Smooth muscle cell (in vitro differentiated cells): ENCODE results near the gene CD1E. TPM values are rescaled to one million over a fixed set of nuclear protein-coding genes. Genes with fewer than 3 reads are reported as not detected.

Source experiments
- DNase-seq: peaks from one replicate; lab custom pipeline; 2025; ENCODE audit not compliant: unreplicated experiment; lab: John Stamatoyannopoulos, UW
- H2AFZ ChIP-seq: fragments of 200-600 bp; sonication (generic); 2 replicates; pipeline ENCODE4 v1.6.0; 2016; ENCODE audit warnings: antibody characterized with exemption, low read depth, mild to moderate bottlenecking
- H3F3A ChIP-seq: fragments of 200-600 bp; sonication (generic); 2 replicates; pipeline ENCODE4 v1.6.0; 2017; ENCODE audit warnings: antibody characterized with exemption, low read depth
- H3K27ac ChIP-seq: fragments of 200-600 bp; sonication (generic); 2 replicates; pipeline ENCODE4 v1.5.1; 2016; ENCODE audit warnings: low read depth, mild to moderate bottlenecking
- H3K27me3 ChIP-seq: fragments of 200-600 bp; sonication (generic); 2 replicates; pipeline ENCODE4 v1.6.1; 2016; ENCODE audit warnings: low read depth, mild to moderate bottlenecking
- H3K36me3 ChIP-seq: fragments of 200-600 bp; sonication (generic); 2 replicates; pipeline ENCODE4 v1.5.1; 2016; ENCODE audit warnings: low read depth
- H3K4me1 ChIP-seq: fragments of 200-600 bp; sonication (generic); 2 replicates; pipeline ENCODE4 v1.5.1; 2016; ENCODE audit warnings: low read depth
- H3K4me2 ChIP-seq: fragments of 200-600 bp; sonication (generic); 2 replicates; pipeline ENCODE4 v1.6.0; 2016; ENCODE audit warnings: mild to moderate bottlenecking
- H3K4me3 ChIP-seq: fragments of 200-600 bp; sonication (generic); 2 replicates; pipeline ENCODE4 v1.5.1; 2016; ENCODE audit warnings: mild to moderate bottlenecking
- H3K79me2 ChIP-seq: fragments of 200-600 bp; sonication (generic); 2 replicates; pipeline ENCODE4 v1.6.0; 2016; ENCODE audit warnings: low read depth, mild to moderate bottlenecking
- H3K9ac ChIP-seq: fragments of 200-600 bp; sonication (generic); 2 replicates; pipeline ENCODE4 v1.6.0; 2016; ENCODE audit warnings: low read depth
- H3K9me3 ChIP-seq: fragments of 200-600 bp; sonication (generic); replicated peaks from 2 replicates; pipeline ENCODE4 v1.5.1; 2016; ENCODE audit warnings: low read depth
- H4K20me1 ChIP-seq: fragments of 200-600 bp; sonication (generic); 2 replicates; pipeline ENCODE4 v1.6.0; 2016; ENCODE audit warnings: low read depth
- CTCF ChIP-seq: fragments of 200-600 bp; sonication (generic); IDR thresholded peaks from 2 replicates; pipeline ENCODE4 v1.5.1; 2017; ENCODE audit warnings: borderline replicate concordance, mild to moderate bottlenecking, antibody characterized with exemption; ENCODE audit not compliant: insufficient read depth, poor library complexity, severe bottlenecking
- WGBS: methylation state at CpG from one replicate; pipeline ENCODE4 v1.1.7; 2016; ENCODE audit warnings: low lambda C conversion rate; 5-methylcytosine and 5-hydroxymethylcytosine counted together
- polyA plus RNA-seq: library from polyadenylated mRNA; unstranded; fragments of >200 nt; fragmentation: Nextera tagmentation; extraction: Ambion mirVana; gene quantifications from 2 replicates; pipeline ENCODE4 v1.2.1, GENCODE V29; 2016
- total RNA-seq: library from RNA; depleted of rRNA; stranded (reverse); fragments of >200 nt; gene quantifications from 2 replicates; pipeline ENCODE4 v1.2.3, GENCODE V29; 2014

Gene CD1E
- total and polyA plus RNA-seq, 2 experiments from 2014 or later, result not detected

DNA sequence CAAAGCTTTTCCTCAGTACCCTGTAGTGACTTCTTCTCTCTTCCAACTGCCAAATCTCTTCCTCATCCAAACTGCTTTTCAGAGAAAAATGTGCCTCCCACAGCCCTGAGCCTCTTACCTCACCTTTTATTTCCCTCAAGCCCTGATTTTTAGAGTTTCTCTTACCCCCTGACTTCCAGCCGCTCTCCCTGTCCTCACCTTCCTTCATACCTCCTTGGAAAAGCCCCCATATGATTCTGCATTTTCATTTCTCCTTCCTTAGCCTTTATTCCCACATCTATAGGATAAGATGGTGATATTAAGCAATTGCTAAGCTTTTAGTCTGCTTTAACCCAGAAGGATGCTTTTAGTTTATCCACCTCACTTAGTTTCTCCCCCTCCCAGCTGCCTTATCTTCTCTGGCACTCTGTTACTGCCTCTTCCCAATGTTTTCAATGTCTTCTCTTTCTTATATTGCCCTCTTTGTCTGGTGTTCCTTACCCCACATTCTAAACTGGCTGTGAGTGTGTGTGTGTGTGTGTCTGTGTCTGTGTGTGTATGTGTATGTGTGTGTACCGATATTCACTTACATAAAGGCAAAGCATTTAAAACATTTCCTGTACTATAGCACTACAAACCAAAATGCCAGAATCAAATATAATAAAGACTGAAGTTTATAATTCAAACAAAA lies 22.1 kb upstream of the CD1E start, which contains the start of gene CD1B:
Gene CD1B (minus strand): TSS at position 51 of the 670 bp plus-strand sequence. CDS start 108 bp downstream, outside the sequence.
- H3K4me2 ChIP-seq, result no peak within 1 kb of the TSS
- no peaks in the 10 kb centered on the region for H3K9me3 ChIP-seq
- WGBS, result 85% methylated on average over 2 of the region's 2 CpGs
- H3K4me1 ChIP-seq, result no peaks in the 10 kb centered on the region
- H3K27me3 ChIP-seq, result no peaks in the 10 kb centered on the region
- no peak within 1 kb of the TSS for H3K27ac ChIP-seq
- DNase-seq, result no peak
- no peak within 1 kb of the TSS for H2AFZ ChIP-seq
- no peaks in the 10 kb centered on the region for H3K36me3 ChIP-seq
- no peak for TF ChIP-seq CTCF
- H3F3A ChIP-seq, result no peaks in the 10 kb centered on the region
- H4K20me1 ChIP-seq, result no peaks in the 10 kb centered on the region
- no peaks in the 10 kb centered on the region for H3K79me2 ChIP-seq
- no peak within 1 kb of the TSS for H3K9ac ChIP-seq
- H3K4me3 ChIP-seq, result no peak within 1 kb of the TSS

DNA sequence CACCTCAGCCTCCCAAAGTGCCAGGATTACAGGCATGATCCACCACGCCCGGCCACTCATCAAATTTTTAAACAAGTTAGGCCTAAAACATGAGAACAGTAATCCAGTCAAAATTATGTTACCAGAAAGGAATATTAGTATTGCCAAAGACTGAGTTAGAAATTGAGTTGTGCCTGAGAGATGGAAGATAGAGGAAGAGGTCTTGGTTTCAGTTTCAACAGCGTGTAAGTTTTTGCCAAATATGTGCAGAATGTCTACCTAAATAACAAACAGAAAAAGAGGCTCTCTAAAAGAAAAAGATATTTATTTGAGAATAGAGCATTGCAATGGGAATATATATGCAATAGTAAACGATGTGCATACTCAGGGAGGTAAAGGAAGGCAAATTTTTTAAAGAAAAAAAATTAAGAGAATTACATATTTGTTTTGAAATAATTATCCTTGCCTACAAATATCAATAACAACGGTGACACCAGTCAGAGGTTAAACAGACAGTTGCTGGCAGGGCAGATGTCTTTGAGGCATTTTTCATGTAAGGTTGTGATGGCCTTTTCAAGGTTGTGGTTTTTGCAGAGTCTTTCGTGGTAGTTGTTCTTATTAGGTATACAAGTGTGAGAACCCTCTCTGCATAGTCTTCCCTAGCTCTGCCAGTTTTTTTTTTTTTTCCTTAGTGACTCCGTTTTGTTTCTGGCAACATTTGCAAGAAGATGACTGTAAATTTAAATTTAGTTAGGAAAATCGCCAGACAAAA lies 20.1 kb upstream of the CD1E start:
- no peak overlapping the region for H2AFZ ChIP-seq
- no peak for TF ChIP-seq CTCF
- H4K20me1 ChIP-seq, result no peaks in the 10 kb centered on the region
- no peak overlapping the region for H3K27ac ChIP-seq
- 85% methylated on average over 8 of the region's 8 CpGs for WGBS
- H3K79me2 ChIP-seq, result no peaks in the 10 kb centered on the region
- H3K27me3 ChIP-seq, result no peaks in the 10 kb centered on the region
- H3K4me3 ChIP-seq, result no peak overlapping the region
- DNase-seq, result no peak
- no peak overlapping the region for H3K9ac ChIP-seq
- no peaks in the 10 kb centered on the region for H3F3A ChIP-seq
- H3K36me3 ChIP-seq, result no peaks in the 10 kb centered on the region
- no peak overlapping the region for H3K4me2 ChIP-seq
- no peaks in the 10 kb centered on the region for H3K9me3 ChIP-seq
- H3K4me1 ChIP-seq, result no peaks in the 10 kb centered on the region

DNA sequence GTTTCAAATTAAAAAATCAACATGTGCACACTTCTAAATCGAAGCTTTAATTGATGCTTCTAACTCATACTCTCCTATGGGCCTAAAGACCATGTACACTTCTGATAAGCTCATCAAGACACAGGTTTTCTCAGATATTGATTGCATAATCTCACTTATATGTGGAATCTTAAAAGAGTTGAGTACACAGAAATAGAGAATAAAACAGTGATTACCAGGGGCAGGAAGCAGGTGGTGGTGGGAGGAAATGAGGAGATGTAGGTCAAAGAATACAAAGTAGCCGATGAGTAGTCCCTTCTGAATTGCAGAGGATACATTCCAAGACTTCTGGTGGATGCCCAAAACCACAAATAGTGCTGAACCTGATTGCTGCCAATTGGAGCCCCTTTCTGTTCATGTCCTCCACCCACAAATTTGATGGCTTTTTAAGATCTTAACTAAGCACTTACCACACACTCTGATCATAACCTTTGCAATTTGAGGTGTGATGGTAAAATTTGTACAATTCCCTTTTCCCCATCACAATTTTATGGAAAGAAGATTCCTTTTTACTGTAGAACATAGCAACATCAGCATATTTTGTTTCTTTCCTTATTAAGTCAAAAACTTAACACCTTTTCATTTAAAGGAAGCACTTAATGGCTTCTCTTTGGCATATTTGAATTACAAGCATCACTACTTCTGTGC lies 19.0 kb upstream of the CD1E start:
- H3K4me2 ChIP-seq, result no peak overlapping the region
- no peak for TF ChIP-seq CTCF
- no peak for DNase-seq
- no peaks in the 10 kb centered on the region for H4K20me1 ChIP-seq
- no peak overlapping the region for H3K27ac ChIP-seq
- 74% methylated on average over 2 of the region's 2 CpGs for WGBS
- H3K9me3 ChIP-seq, result no peaks in the 10 kb centered on the region
- no peaks in the 10 kb centered on the region for H3K79me2 ChIP-seq
- H3K9ac ChIP-seq, result no peak overlapping the region
- H3K4me1 ChIP-seq, result no peaks in the 10 kb centered on the region
- no peaks in the 10 kb centered on the region for H3K27me3 ChIP-seq
- no peaks in the 10 kb centered on the region for H3F3A ChIP-seq
- no peaks in the 10 kb centered on the region for H3K36me3 ChIP-seq
- no peak overlapping the region for H3K4me3 ChIP-seq
- no peak overlapping the region for H2AFZ ChIP-seq
